Stimulated activated CD4-positive, alpha-beta T cell treated with anti-CD3 and anti-CD28 coated beads, TNF-alpha, amount 100 ng/mL, for 24 hours (primary cell): ENCODE results near the gene WBP2NL.

Source experiments
- DNase-seq, 3 experiments: peaks; one replicate each; pipeline ENCODE4 v3.0.0-alpha.2; 2020; ENCODE audit warnings: low read depth in 3 of 3

WBP2NL gene

DNA sequence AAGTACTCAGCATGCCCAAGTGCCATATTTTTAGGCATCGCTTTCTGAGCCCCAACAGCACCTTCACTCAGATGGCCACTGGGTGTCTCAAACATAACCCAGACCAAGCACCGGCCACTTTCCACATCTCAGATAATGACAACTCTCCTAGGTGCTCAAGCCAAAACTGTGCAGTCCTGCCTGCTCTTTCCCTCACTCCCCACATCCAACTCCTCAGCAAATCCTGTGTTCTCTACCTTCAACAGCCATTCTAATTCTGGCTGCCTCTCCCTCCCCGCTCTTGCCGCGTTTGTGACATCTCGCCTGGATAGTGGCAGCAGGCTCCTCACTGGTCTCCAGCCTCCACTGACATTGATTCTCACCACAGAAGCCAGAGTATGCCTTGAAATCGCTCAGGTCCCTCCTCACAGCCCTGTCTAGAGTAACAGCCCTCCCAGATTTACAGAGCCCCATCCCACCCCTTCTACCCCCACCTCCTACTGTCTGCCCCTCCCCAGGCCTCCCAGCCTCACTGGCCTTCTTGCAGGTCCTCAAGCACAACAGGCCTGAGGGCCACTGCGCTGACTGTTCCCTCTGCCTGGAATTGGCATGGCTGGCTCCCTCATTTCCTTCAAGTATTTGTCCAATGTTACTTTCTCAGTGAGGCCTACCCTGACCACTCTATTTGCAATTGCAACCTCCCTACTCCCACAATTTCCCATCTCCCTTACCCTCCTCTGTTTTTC is 74.2 kb downstream of the WBP2NL start:
- DNase-seq: no peak

DNA sequence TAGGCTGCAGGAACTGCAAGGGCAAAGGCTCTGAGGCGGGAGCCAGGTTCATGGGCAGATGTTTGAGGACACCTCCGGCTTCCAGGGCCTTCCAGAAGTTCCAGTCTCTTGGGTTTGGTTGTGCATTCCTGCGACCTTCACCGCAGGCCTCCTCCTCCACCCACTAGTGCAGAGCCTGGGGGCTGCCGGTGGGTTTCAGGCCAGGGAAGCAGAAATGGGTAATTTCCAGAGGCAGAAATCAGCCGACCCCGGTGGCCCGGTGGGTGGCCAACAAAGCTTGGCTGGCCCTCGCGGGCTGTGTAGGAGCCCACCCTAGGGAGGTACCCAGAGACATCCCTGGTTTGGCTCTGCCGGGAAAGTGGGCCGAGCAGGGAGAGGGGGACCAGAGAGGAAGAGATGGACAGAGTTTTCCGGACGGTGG is 75.0 kb downstream of the WBP2NL start:
- DNase-seq: no peak

DNA sequence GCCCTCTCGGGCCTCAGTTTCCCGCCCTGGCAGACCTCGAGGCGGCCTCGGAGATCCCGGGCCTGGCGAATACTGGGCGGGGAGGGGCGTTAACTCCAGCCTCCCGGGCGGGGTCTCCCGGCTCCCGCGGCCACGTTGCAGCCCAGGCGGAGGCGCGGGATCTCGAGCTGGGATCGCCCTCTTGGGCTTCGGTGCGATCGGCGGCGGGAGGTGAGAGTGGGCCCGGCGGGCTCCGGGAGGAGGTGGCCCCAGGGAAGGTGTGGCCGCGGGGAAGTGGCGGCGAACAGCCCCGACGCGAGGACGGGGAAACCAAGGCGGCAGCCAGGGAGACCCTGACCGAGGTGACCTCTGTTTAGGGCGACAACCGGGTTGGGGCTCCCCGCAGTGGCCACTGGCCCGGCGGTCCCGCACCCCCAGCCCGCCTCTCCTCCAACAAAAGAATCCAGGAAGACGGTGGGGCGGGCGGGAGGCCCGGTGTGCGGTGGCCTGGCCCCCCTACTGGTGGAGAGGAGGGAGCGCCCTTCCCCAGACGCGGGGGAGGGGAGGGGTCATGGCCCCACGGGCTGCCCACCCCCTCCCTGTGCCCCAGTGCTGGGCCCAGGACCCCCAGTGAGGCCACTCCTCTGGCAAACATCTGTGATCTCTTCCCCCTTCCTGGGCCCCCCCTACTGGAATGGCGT is 75.7 kb downstream of the WBP2NL start, which contains the start of gene PHETA2:
PHETA2 (plus strand) TSS at position 117 of the 680 bp plus-strand sequence. CDS start 3,046 bp downstream, outside the sequence.
- peak in 2 of 3 experiments; percentile 18 to 40 for DNase-seq

DNA sequence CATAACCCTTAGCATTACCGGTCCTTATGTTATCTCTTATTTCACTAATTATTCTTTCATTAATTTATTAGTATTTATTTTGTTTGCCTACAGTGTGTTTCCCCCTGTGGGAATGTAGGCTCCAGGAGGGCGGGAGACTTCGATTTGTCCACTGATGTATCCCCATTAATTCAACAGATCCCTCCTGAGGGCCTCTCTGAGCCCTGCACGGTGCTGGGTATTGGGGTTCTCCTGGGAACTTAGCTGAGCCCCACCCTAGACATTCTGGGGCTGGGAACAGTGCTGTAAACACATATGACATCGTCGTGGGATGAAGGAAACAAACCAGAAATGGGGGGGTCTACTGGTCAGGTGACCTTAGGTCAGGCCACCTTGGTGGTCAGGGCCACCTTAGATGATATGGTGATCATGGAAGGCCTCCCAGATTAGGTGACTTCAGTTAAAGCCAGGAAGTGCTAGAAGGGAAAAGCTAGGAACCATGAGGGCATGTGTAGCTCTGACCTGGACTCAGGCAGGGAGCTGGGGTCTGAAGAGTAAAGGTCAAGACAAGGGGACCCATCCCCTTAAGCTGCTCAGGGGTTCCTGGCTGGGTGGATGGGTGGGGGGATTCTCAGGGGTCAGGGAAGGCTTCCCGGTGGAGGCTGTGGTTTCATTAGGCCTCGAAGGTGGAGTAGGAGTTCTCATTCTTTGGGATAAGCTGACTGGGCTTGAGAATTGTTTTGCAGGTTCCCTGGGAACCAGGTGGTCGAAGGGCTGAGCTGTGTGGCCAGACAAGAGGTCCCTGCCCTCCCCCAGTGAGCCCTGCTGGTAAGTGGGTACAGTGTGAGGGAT is 76.5 kb downstream of the WBP2NL start:
- DNase-seq: no peak

DNA sequence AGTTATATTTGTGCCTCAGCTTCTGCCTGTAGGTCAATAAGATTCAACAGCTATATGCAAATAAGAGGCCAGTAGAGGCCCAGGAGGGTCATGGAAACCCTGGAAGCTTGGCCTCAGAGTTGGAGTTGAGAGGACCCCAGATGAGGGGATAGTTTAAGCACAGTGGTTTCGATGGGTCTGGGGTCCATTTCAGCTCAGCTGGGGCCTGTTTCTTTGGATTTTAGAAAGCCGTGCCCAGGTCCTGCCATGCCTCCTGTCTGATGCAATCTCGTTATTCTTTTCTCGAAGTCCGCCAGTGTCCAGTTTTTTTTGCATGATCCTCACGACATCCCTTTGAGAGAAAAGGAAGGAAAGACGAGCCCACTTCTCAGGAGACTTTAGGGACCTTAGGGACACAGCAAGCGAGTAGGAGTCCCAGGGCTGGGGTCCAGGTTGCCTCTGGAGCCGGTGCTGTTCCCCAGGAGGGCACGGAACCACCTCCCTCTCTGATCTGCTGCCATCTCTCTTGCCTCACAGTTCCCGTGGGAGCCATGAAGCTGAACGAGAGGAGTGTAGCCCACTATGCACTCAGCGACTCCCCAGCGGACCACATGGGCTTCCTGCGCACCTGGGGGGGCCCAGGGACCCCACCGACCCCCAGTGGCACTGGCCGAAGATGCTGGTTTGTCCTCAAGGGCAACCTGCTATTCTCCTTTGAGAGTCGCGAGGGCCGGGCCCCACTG is 78.3 kb downstream of the WBP2NL start:
- DNase-seq: no peak

DNA sequence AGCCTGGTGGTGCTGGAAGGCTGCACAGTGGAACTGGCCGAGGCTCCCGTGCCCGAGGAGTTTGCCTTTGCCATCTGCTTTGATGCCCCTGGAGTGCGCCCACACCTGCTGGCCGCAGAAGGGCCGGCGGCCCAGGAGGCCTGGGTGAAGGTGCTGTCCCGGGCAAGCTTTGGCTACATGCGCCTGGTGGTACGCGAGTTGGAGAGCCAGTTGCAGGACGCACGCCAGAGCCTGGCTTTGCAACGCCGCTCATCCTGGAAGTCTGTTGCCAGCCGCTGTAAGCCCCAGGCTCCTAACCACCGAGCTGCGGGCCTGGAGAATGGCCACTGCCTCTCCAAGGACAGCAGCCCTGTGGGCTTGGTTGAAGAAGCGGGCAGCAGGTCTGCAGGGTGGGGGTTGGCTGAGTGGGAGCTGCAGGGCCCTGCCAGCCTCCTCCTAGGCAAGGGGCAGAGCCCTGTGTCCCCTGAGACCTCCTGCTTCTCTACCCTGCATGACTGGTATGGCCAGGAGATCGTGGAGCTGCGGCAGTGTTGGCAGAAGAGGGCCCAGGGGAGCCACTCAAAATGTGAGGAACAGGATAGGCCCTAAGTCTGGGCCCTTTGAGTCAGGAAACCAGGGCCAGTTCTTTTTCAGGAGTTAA is 79.0 kb downstream of the WBP2NL start:
- no peak for DNase-seq
